ENCODE results near the gene FOXK2.

FOXK2 gene

GRCh38 chr17:82494236-82495055 lies 25.1 kb upstream of the FOXK2 start:
- peak overlapping the region; percentile 23; the same call in 1 of the 2 replicates for H3K4me3 ChIP-seq (ENCODE audit: low read length)
- TF ChIP-seq CTCF (conservative IDR thresholded peaks at IDR 0.05; ENCODE audit: low read length), result peak; percentile 95
- DNase-seq (ENCODE audit: low read depth), result peak; percentile 98

DNA sequence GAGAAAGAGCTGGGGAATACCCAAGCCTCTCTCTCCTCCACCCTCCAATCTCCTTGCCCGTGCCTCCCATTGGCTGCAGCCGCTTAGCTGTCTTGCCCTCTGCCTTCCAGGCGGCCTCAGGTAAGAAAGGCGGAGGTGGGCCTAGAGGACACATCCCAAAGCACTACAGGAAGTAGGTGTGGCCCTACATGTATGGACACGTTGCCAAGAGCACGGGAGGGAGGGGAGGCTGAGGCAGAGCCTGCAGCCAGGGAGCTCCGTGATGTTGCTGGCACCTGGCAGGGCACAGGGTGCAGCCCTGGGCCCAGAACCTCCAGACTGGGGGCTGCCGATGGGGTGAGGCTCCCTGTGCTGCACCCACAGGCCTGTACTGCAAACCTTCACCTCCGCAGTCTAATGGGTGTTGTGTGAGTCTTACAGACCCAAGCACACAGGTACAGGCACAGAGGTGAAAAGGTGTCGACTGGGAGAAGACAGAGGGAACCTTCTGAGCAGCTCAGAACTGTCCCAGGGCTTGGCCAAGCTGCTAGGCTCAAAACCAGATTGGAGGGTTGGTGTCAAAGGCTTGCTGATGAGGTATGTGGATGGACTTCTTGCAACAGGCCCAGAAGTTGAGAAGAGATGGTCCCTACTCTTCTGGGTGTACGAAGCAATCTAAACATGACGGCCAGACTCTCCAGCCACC lies 23.5 kb upstream of the FOXK2 start:
- no peak for DNase-seq (ENCODE audit: low read depth)
- no peak for TF ChIP-seq CTCF (conservative IDR thresholded peaks at IDR 0.05; ENCODE audit: low read length)
- H3K4me3 ChIP-seq (ENCODE audit: low read length), result no peak overlapping the region

- peak; percentile 92 for DNase-seq (ENCODE audit: low read depth)
These were observed 22.8 kb upstream of the FOXK2 start for GRCh38 chr17:82496529-82497434.

DNA sequence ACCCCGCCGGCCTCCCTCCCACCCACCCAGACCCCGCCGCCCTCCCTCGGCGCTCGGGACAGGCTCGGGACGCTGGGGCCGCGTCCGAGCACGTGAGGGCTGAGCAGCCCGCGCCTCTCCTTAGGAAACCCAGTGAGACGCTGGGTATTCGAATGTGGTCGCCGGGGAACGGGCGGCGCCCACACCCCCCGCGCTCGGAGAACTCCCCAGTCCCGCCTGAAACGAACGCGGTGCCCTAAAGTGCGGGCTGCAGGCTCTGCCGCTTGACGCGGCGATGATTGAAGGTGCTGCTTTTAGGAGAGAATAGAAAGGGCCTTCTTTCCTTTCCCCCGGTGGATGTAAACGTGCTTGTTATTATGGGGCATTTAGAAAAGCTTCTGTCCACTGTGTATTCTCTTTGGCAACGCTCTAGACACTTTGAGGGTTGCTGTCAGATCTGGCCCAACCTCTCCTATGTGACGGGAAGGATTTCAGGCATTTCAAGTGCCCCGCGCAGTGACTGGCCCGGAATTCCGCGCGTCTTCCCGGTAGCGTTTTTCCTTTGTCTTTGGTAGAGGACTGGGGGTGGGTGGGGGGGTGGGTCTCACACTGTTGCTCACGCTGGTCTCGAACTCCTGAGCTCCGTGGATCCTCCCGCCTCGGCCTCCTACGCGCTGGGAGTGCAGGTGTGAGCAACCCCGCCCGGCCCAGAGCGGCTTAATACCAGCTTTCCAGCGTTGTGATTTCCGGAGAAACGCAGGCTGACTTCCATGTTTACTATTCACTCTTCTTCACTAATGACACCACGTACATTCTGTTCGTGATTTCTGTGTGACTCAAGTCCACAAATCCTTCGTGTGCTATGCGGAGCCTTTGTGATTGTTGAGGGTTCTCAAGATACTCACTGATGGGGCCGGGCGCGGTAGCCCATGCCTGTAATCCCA lies 21.8 kb upstream of the FOXK2 start:
- peak overlapping the region; percentile 56 for H3K4me3 ChIP-seq (ENCODE audit: low read length)
- TF ChIP-seq CTCF (conservative IDR thresholded peaks at IDR 0.05; ENCODE audit: low read length), result no peak
- DNase-seq (ENCODE audit: low read depth), result peak; percentile 94

More at GRCh38 chr17:82496529-82497434, 22.8 kb upstream of the FOXK2 start:
- TF ChIP-seq CTCF (conservative IDR thresholded peaks at IDR 0.05; ENCODE audit: low read length), result no peak
- H3K4me3 ChIP-seq (ENCODE audit: low read length), result peak overlapping the region; percentile 67

- no peak for TF ChIP-seq CTCF (conservative IDR thresholded peaks at IDR 0.05; ENCODE audit: low read length)
These were observed 17.3 kb upstream of the FOXK2 start for GRCh38 chr17:82502207-82502606.

DNA sequence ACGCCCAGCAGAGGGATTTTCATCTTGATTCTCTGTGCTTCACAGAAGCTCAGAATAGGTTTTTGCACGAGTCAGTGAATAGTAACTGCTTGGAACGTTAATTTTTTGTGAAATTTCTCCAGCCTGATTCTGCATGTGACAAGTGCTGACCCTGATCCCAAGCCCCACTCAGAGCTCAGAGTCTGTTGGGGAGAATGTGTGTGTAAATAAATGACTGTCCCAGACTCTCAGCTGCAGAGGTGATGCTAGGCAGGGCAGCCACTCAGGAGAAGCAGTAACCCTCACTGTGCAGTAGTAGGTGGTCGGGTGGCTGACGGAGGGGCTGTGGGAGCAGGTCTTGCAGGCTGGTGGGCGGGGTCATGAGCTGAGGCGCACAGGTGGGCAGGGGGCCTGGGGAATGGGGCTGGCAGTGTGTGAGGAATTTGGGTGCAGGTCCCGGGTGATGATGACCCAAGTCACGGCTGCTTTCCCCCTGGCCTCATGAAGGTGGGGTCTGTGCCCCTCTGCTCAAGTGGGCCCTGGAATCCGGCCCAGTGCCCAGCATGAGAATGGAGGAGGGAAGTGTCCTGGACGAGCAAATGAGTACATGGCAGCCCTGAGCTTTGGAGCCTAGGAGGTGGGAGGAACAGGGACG lies 16.3 kb upstream of the FOXK2 start:
- no peak overlapping the region for H3K4me3 ChIP-seq (ENCODE audit: low read length)
- no peak for DNase-seq (ENCODE audit: low read depth)
- TF ChIP-seq CTCF (conservative IDR thresholded peaks at IDR 0.05; ENCODE audit: low read length), result no peak

More at GRCh38 chr17:82502207-82502606, 17.3 kb upstream of the FOXK2 start:
- DNase-seq (ENCODE audit: low read depth), result peak; percentile 92
- H3K4me3 ChIP-seq (ENCODE audit: low read length), result no peak overlapping the region

Data from AG10803 (cell line).